Measurements from ENCODE around the gene CRLF1.

CRLF1 gene

GRCh38 chr19:18543814-18544475 lies 62.7 kb downstream of the CRLF1 start:
- peak; percentile 87 for DNase-seq

All from NCI-H69 (cell line).